Loucy (cell line): ENCODE results near the gene PRSS38.
"Not testable (repeated sequence)": the region's sequence is repeated elsewhere in the genome, so short reads cannot be mapped to it uniquely, and the experiment has no call there.

ENCODE experiments used
- H2AFZ ChIP-seq: fragments of 200-600 bp; sonication (generic); 2 replicates; pipeline ENCODE4 v1.6.0; 2016; ENCODE audit warnings: antibody characterized with exemption, mild to moderate bottlenecking, low read length, moderate library complexity
- H3F3A ChIP-seq: fragments of 200-600 bp; 2 replicates; pipeline ENCODE4 v1.6.0; 2016; ENCODE audit warnings: antibody characterized with exemption, low read depth, mild to moderate bottlenecking
- H3K27me3 ChIP-seq: fragments of 200-600 bp; sonication (generic); 2 replicates; pipeline ENCODE4 v1.6.1; 2014; ENCODE audit warnings: low read length, mild to moderate bottlenecking; ENCODE audit not compliant: insufficient read depth, poor library complexity, severe bottlenecking
- H3K36me3 ChIP-seq: fragments of 200-600 bp; sonication (generic); 2 replicates; pipeline ENCODE4 v1.6.1; 2016; ENCODE audit warnings: low read length; ENCODE audit not compliant: insufficient read depth
- H3K4me1 ChIP-seq: fragments of 200-600 bp; sonication (generic); 2 replicates; pipeline ENCODE4 v1.5.1; 2014; ENCODE audit warnings: low read length, mild to moderate bottlenecking; ENCODE audit not compliant: insufficient read depth, poor library complexity, severe bottlenecking
- H3K4me2 ChIP-seq: fragments of 200-600 bp; sonication (generic); 2 replicates; pipeline ENCODE4 v1.6.0; 2014; ENCODE audit warnings: antibody characterized with exemption, low read length, low read depth, mild to moderate bottlenecking; ENCODE audit not compliant: poor library complexity, severe bottlenecking
- H3K4me3 ChIP-seq: fragments of 200-600 bp; sonication (generic); 2 replicates; pipeline ENCODE4 v1.5.1; 2014; ENCODE audit warnings: low read length, mild to moderate bottlenecking, mixed read lengths; ENCODE audit not compliant: poor library complexity, severe bottlenecking
- H3K79me2 ChIP-seq: fragments of 200-600 bp; sonication (generic); 2 replicates; pipeline ENCODE4 v1.6.1; 2014; ENCODE audit warnings: low read length; ENCODE audit not compliant: insufficient read depth
- H3K9ac ChIP-seq: fragments of 200-600 bp; sonication (generic); 2 replicates; pipeline ENCODE4 v1.6.0; 2014; ENCODE audit warnings: mild to moderate bottlenecking, low read depth, low read length, moderate library complexity; ENCODE audit not compliant: poor library complexity, severe bottlenecking
- H3K9me2 ChIP-seq: fragments of 200-600 bp; sonication (generic); replicated peaks from 2 replicates; pipeline ENCODE4 v1.6.1; 2016; ENCODE audit warnings: low read depth, low read length, mixed read lengths
- H3K9me3 ChIP-seq: fragments of 200-600 bp; sonication (generic); 2 replicates; pipeline ENCODE4 v1.6.1; 2014; ENCODE audit warnings: mild to moderate bottlenecking, antibody characterized with exemption, low read length, low read depth; ENCODE audit not compliant: insufficient read depth
- H4K20me1 ChIP-seq: fragments of 200-600 bp; sonication (generic); 2 replicates; pipeline ENCODE4 v1.6.0; 2014; ENCODE audit warnings: antibody characterized with exemption, low read length, mild to moderate bottlenecking; ENCODE audit not compliant: insufficient read depth, poor library complexity, severe bottlenecking
- EZH2phosphoT487 ChIP-seq: fragments of 200-600 bp; IDR thresholded peaks from 2 replicates; pipeline ENCODE4 v1.6.1; 2018; ENCODE audit warnings: antibody characterized with exemption, mild to moderate bottlenecking, moderate library complexity, borderline replicate concordance
- TF ChIP-seq, protein P1 (sequence below): fragments of 200-600 bp; sonication (generic); conservative IDR thresholded peaks from 2 replicates; pipeline ENCODE4 v1.5.1; 2014; ENCODE audit warnings: mild to moderate bottlenecking, antibody characterized with exemption, low read length

The PRSS38 gene

DNA sequence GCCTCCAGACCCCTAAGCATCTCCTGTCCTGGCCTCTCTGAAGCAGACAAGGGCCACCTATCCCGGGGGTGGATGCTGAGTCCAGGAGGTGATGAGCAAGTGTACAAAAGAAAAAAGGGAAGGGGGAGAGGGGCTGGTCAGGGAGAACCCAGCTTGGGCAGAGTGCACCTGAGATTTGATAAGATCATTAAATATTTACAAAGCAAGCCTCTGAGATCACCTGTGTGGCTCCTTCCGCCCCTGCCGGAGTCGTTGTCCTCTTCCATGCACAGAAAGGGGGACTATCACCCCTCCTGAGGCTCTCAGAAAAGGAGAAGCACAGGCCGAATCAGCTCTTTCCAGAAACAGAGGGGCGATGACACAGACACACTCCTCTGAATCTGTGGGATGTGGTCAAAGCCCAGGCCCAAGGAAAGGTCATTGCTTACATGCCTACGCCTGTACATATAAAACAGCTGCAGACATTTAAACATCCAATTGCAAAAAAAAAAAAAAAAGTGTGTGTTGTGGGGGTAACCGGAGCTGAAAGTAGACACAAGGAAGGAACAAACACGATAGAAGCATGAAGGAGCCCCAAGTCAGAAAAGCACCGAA lies 30.9 kb downstream of the PRSS38 start:
- no peak overlapping the region for H3K4me3 ChIP-seq
- no peaks in the 10 kb centered on the region for H3K9me2 ChIP-seq
- no peak overlapping the region for H3K9ac ChIP-seq
- no peaks in the 10 kb centered on the region for H3K4me1 ChIP-seq
- H3K79me2 ChIP-seq = no peaks in the 10 kb centered on the region
- no peaks in the 10 kb centered on the region for H3F3A ChIP-seq
- H3K4me2 ChIP-seq = no peak overlapping the region
- no peaks in the 10 kb centered on the region; the same call in 1 of the 2 replicates for H3K9me3 ChIP-seq
- H4K20me1 ChIP-seq = no peaks in the 10 kb centered on the region
- no peaks in the 10 kb centered on the region for H3K27me3 ChIP-seq
- no peak overlapping the region for H2AFZ ChIP-seq
- no peaks in the 10 kb centered on the region for H3K36me3 ChIP-seq
- no peak for TF ChIP-seq EZH2phosphoT487
- TF ChIP-seq, protein P1, sequence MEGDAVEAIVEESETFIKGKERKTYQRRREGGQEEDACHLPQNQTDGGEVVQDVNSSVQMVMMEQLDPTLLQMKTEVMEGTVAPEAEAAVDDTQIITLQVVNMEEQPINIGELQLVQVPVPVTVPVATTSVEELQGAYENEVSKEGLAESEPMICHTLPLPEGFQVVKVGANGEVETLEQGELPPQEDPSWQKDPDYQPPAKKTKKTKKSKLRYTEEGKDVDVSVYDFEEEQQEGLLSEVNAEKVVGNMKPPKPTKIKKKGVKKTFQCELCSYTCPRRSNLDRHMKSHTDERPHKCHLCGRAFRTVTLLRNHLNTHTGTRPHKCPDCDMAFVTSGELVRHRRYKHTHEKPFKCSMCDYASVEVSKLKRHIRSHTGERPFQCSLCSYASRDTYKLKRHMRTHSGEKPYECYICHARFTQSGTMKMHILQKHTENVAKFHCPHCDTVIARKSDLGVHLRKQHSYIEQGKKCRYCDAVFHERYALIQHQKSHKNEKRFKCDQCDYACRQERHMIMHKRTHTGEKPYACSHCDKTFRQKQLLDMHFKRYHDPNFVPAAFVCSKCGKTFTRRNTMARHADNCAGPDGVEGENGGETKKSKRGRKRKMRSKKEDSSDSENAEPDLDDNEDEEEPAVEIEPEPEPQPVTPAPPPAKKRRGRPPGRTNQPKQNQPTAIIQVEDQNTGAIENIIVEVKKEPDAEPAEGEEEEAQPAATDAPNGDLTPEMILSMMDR = no peak

DNA sequence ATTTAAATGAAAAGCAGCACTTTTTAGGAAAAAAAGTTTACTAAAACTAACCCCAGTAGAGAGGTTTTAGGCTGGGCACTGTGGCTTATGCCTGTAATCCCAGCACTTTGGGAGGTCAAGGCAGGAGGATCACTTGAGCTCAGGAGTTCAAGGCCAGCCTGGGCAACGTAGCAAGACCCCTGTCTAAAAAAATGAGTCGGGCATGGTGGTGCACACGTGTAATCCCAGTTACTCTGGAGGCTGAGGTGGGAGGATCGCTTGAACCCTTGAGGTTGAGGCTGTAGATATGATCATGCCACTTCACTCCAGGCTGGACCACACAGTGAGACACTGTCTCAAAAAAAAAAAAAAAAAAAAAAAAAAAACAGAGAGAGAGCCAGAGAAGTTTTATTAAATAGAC lies 31.6 kb downstream of the PRSS38 start:
- not testable (repeated sequence) for H3K4me2 ChIP-seq, H3K9me3 ChIP-seq, H3K9ac ChIP-seq, H3K4me3 ChIP-seq, H3K79me2 ChIP-seq, H3K9me2 ChIP-seq, H4K20me1 ChIP-seq, H3K4me1 ChIP-seq, H3K36me3 ChIP-seq, H2AFZ ChIP-seq, H3K27me3 ChIP-seq, H3F3A ChIP-seq

DNA sequence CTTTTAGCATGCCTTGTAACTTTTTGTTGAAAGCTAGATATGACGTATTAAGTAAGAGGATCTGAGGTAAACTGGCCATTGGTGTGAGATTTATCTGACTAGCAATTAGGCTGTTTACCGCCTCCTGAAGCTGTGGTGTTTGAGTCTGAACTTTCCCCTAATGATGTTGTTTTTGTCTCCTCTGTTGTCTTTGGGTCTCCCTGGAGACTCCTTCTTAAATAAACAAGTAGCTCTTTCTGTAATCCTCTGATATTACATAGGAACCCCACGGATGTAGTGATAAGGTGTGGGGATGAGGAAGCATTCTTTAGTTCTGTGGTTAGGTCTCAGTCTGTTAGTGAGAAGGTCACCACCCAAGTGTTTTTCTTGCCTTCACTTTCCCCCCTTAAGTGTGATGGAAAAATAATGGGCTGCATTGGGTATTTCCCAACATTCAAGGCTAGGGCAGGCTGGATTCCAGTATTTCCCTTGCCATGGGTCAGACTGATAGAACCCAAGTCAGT lies 33.0 kb downstream of the PRSS38 start:
- TF ChIP-seq, protein P1 = no peak
- TF ChIP-seq EZH2phosphoT487 = no peak
- H3K36me3 ChIP-seq = no peaks in the 10 kb centered on the region
- H3K9ac ChIP-seq = no peak overlapping the region
- no peaks in the 10 kb centered on the region for H3K27me3 ChIP-seq
- no peaks in the 10 kb centered on the region for H3F3A ChIP-seq
- H3K4me2 ChIP-seq = no peak overlapping the region
- H3K79me2 ChIP-seq = no peaks in the 10 kb centered on the region
- H4K20me1 ChIP-seq = no peaks in the 10 kb centered on the region
- no peaks in the 10 kb centered on the region for H3K4me1 ChIP-seq
- no peaks in the 10 kb centered on the region for H3K9me2 ChIP-seq
- H3K9me3 ChIP-seq = no peaks in the 10 kb centered on the region; the same call in 1 of the 2 replicates
- no peak overlapping the region for H3K4me3 ChIP-seq
- no peak overlapping the region for H2AFZ ChIP-seq

DNA sequence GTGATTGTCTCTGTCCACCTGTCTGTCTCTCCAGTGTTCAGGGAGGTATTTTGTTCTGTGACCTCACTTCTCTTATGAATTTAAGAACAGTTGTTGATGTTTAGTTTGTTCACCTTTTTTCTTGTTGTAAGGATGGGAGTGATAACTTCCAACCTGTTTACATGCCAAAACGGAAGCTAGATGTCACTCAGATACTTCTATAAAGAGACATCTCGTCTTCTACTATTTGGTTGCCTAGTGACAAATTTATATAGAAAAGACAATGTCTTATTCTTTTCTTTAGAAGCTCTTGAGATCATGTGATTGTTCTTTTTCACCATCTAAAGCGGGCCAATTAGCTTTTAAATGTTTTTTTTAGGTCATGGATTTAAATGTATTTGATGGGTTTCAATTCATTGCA lies 33.8 kb downstream of the PRSS38 start:
- H3K9me2 ChIP-seq = no peaks in the 10 kb centered on the region
- no peak overlapping the region for H3K4me2 ChIP-seq
- no peaks in the 10 kb centered on the region; the same call in 1 of the 2 replicates for H3K9me3 ChIP-seq
- no peaks in the 10 kb centered on the region for H3K4me1 ChIP-seq
- H3K9ac ChIP-seq = no peak overlapping the region
- no peak overlapping the region for H2AFZ ChIP-seq
- H3F3A ChIP-seq = no peaks in the 10 kb centered on the region
- H3K27me3 ChIP-seq = no peaks in the 10 kb centered on the region
- H3K36me3 ChIP-seq = no peaks in the 10 kb centered on the region
- no peaks in the 10 kb centered on the region for H3K79me2 ChIP-seq
- no peaks in the 10 kb centered on the region for H4K20me1 ChIP-seq
- no peak overlapping the region for H3K4me3 ChIP-seq
- TF ChIP-seq, protein P1 = no peak
- TF ChIP-seq EZH2phosphoT487 = no peak
